ENCODE measurements around the gene ORM2.

ORM2 gene

GRCh38 chr9:114283551-114284111 lies 46.0 kb upstream of the ORM2 start:
- no peak for DNase-seq (ENCODE audit: low spot score)
- in situ Hi-C loops (cut with MboI; ENCODE audit: low sequenced_read_pairs, unreplicated experiment), result loop anchor here (10.0 kb wide), 2 partner anchors 129 to 189 kb away; partner anchors contain the start of genes COL27A1 and KIF12

GRCh38 chr9:114284316-114285060 lies 45.2 kb upstream of the ORM2 start:
- no peak for TF ChIP-seq CTCF (IDR thresholded peaks at IDR 0.05; ENCODE audit: borderline replicate concordance, control extremely low read depth, extremely low read depth, insufficient read depth, missing control alignments)
- DNase-seq (ENCODE audit: low spot score), result no peak
- in situ Hi-C loops (cut with MboI; ENCODE audit: low sequenced_read_pairs, unreplicated experiment), result loop anchor here (10.0 kb wide), 2 partner anchors 130 to 190 kb away; partner anchors contain the start of genes COL27A1 and KIF12

More at GRCh38 chr9:114283551-114284111, 46.0 kb upstream of the ORM2 start:
- TF ChIP-seq CTCF (IDR thresholded peaks at IDR 0.05; ENCODE audit: borderline replicate concordance, control extremely low read depth, extremely low read depth, insufficient read depth, missing control alignments), result no peak

- no peak for DNase-seq (ENCODE audit: low spot score)
- no peak for TF ChIP-seq CTCF (IDR thresholded peaks at IDR 0.05; ENCODE audit: borderline replicate concordance, control extremely low read depth, extremely low read depth, insufficient read depth, missing control alignments)
- in situ Hi-C loops (cut with MboI; ENCODE audit: low sequenced_read_pairs, unreplicated experiment), result loop anchor here (10.0 kb wide), 2 partner anchors 131 to 191 kb away; partner anchors contain the start of genes COL27A1 and KIF12
Measured at GRCh38 chr9:114285166-114285867, 44.4 kb upstream of the ORM2 start.

- in situ Hi-C loops (cut with MboI; ENCODE audit: low sequenced_read_pairs, unreplicated experiment), result loop anchor here (10.0 kb wide), 2 partner anchors 131 to 191 kb away; partner anchors contain the start of genes COL27A1 and KIF12
- no peak for TF ChIP-seq CTCF (IDR thresholded peaks at IDR 0.05; ENCODE audit: borderline replicate concordance, control extremely low read depth, extremely low read depth, insufficient read depth, missing control alignments)
Measured at GRCh38 chr9:114286146-114286679, 43.5 kb upstream of the ORM2 start.

GRCh38 chr9:114287001-114287762 lies 42.5 kb upstream of the ORM2 start:
- no peak for DNase-seq (ENCODE audit: low spot score)
- TF ChIP-seq CTCF (IDR thresholded peaks at IDR 0.05; ENCODE audit: borderline replicate concordance, control extremely low read depth, extremely low read depth, insufficient read depth, missing control alignments), result no peak
- in situ Hi-C loops (cut with MboI; ENCODE audit: low sequenced_read_pairs, unreplicated experiment), result loop anchor here (10.0 kb wide), 2 partner anchors 132 to 192 kb away; partner anchors contain the start of genes COL27A1 and KIF12

More at GRCh38 chr9:114286146-114286679, 43.5 kb upstream of the ORM2 start:
- DNase-seq (ENCODE audit: low spot score), result no peak
